IMR-90 (cell line): ENCODE data around the gene LY86. TPM values are rescaled to one million over a fixed set of nuclear protein-coding genes. Genes with fewer than 3 reads are reported as not detected.

ENCODE experiments used
- ATAC-seq: fragments of 200-7000 bp; cut with Tn5 transposase; 2 replicates; pipeline ENCODE4 v1.9.1; 2020; ENCODE audit warnings: low read depth, mild to moderate bottlenecking, moderate library complexity
- BruUV-seq: library from RNA; stranded (reverse); fragments of 400-500 nt; replicated peaks from 2 replicates; lab custom pipeline; 2021; lab: Mats Ljungman, UMichigan
- CTCF ChIA-PET: fragments of 300-600 bp; formaldehyde crosslinking; extraction: SDS; loops from one replicate; lab custom pipeline; 2021; ENCODE audit warnings: antibody characterized with exemption; lab: Yijun Ruan, JAX
- POLR2A ChIA-PET: fragments of 300-600 bp; sonication (Branson Sonifier 250); formaldehyde crosslinking; loops from one replicate; lab custom pipeline; 2022; ENCODE audit warnings: antibody characterized with exemption; ENCODE audit not compliant: unreplicated experiment; lab: Charles Lee
- DNase-seq: peaks from one replicate; pipeline ENCODE4 v3.0.0; 2013
- H2AFZ ChIP-seq: replicated peaks from 2 replicates; pipeline ENCODE3; 2013; ENCODE audit warnings: low read length, mild to moderate bottlenecking; ENCODE audit not compliant: poor library complexity
- H2AK5ac ChIP-seq: 2 replicates; pipeline ENCODE4 v1.6.1; 2013; ENCODE audit warnings: low read depth, low read length, inconsistent platforms
- H2AK9ac ChIP-seq: replicated peaks from 2 replicates; pipeline ENCODE3; 2013; ENCODE audit warnings: mild to moderate bottlenecking, low read depth, low read length, moderate library complexity; ENCODE audit not compliant: poor library complexity
- H2BK120ac ChIP-seq: 2 replicates; pipeline ENCODE4 v1.6.1; 2013; ENCODE audit warnings: low read depth, low read length, inconsistent platforms
- H2BK15ac ChIP-seq: 3 replicates; pipeline ENCODE4 v1.6.1; 2013; ENCODE audit warnings: low read depth, low read length, inconsistent platforms
- H2BK20ac ChIP-seq: 2 replicates; pipeline ENCODE4 v1.6.1; 2013; ENCODE audit warnings: low read depth, mild to moderate bottlenecking, inconsistent platforms, low read length, moderate library complexity
- H2BK5ac ChIP-seq: 2 replicates; pipeline ENCODE4 v1.6.1; 2013; ENCODE audit warnings: mild to moderate bottlenecking, low read depth, low read length, inconsistent platforms; ENCODE audit not compliant: poor library complexity, severe bottlenecking
- H3K14ac ChIP-seq: replicated peaks from 2 replicates; pipeline ENCODE4 v1.6.1; 2013; ENCODE audit warnings: low read depth, low read length, inconsistent platforms
- H3K18ac ChIP-seq: 2 replicates; pipeline ENCODE4 v1.6.1; 2013; ENCODE audit warnings: low read depth, low read length, control low read depth
- H3K23ac ChIP-seq: 2 replicates; pipeline ENCODE4 v1.6.1; 2013; ENCODE audit warnings: low read depth, low read length, inconsistent platforms
- H3K27ac ChIP-seq: 2 replicates; pipeline ENCODE4 v1.5.1; 2013; ENCODE audit warnings: mild to moderate bottlenecking, control low read depth, low read length; ENCODE audit not compliant: insufficient read depth
- H3K27me3 ChIP-seq: 2 replicates; pipeline ENCODE4 v1.6.1; 2013; ENCODE audit warnings: low read length; ENCODE audit not compliant: control insufficient read depth, insufficient read depth
- H3K36me3 ChIP-seq: 2 replicates; pipeline ENCODE4 v1.6.1; 2013; ENCODE audit warnings: low read length, mixed read lengths; ENCODE audit not compliant: control insufficient read depth, insufficient read depth
- H3K4ac ChIP-seq: 2 replicates; pipeline ENCODE4 v1.6.1; 2013; ENCODE audit warnings: low read depth, low read length, inconsistent platforms
- H3K4me1 ChIP-seq: 2 replicates; pipeline ENCODE4 v1.6.1; 2013; ENCODE audit warnings: low read length, mixed read lengths; ENCODE audit not compliant: control insufficient read depth, insufficient read depth
- H3K4me2 ChIP-seq: 2 replicates; pipeline ENCODE4 v1.6.1; 2013; ENCODE audit warnings: low read depth, mild to moderate bottlenecking, control low read depth, low read length, moderate library complexity
- H3K4me3 ChIP-seq: 2 replicates; pipeline ENCODE4 v1.5.1; 2013; ENCODE audit warnings: low read depth, mild to moderate bottlenecking, control low read depth, low read length, moderate library complexity; ENCODE audit not compliant: insufficient read depth
- H3K56ac ChIP-seq: 2 replicates; pipeline ENCODE4 v1.6.1; 2013; ENCODE audit warnings: low read length, inconsistent platforms; ENCODE audit not compliant: insufficient read depth; ENCODE audit errors: extremely low read depth
- H3K79me1 ChIP-seq, 2 experiments: 2 replicates each; pipeline ENCODE4 v1.6.1; 2013; ENCODE audit warnings: low read length in 2 of 2, inconsistent platforms in 1 of 2, low read depth in 1 of 2
- H3K9ac ChIP-seq: 2 replicates; pipeline ENCODE4 v1.6.1; 2013; ENCODE audit warnings: low read depth, low read length, control low read depth
- H3K9me1 ChIP-seq: 2 replicates; pipeline ENCODE4 v1.6.1; 2013; ENCODE audit warnings: low read length, inconsistent platforms; ENCODE audit not compliant: insufficient read depth
- H3K9me3 ChIP-seq: 2 replicates; pipeline ENCODE4 v1.6.1; 2013; ENCODE audit warnings: low read length; ENCODE audit not compliant: control insufficient read depth, insufficient read depth
- H4K20me1 ChIP-seq: 2 replicates; pipeline ENCODE4 v1.6.1; 2013; ENCODE audit warnings: low read length, inconsistent platforms; ENCODE audit not compliant: insufficient read depth
- H4K5ac ChIP-seq: 2 replicates; pipeline ENCODE4 v1.6.1; 2013; ENCODE audit warnings: mild to moderate bottlenecking, low read depth, low read length, control low read depth
- H4K8ac ChIP-seq, 2 experiments: 2 replicates each; pipeline ENCODE4 v1.6.1; 2013; ENCODE audit warnings: low read depth in 2 of 2, low read length in 2 of 2, control low read depth in 1 of 2, inconsistent platforms in 1 of 2
- H4K91ac ChIP-seq: 2 replicates; pipeline ENCODE4 v1.6.1; 2013; ENCODE audit warnings: low read depth, low read length, inconsistent platforms; ENCODE audit not compliant: insufficient read depth
- CEBPB ChIP-seq: IDR thresholded peaks from 2 replicates; pipeline ENCODE4 v1.6.1; 2012; ENCODE audit warnings: low read depth, low read length, improper control_type of control experiment
- CHD1 ChIP-seq: IDR thresholded peaks from 2 replicates; pipeline ENCODE4 v1.6.1; 2012; ENCODE audit warnings: low read depth, low read length, improper control_type of control experiment
- FOS ChIP-seq: fragments of 150-350 bp; IDR thresholded peaks from 2 replicates; pipeline ENCODE4 v1.6.1; 2016; ENCODE audit warnings: low read depth, low read length
- MAZ ChIP-seq: IDR thresholded peaks from 2 replicates; pipeline ENCODE4 v1.6.1; 2012; ENCODE audit warnings: low read depth, mild to moderate bottlenecking, low read length, improper control_type of control experiment, moderate library complexity, borderline replicate concordance
- MXI1 ChIP-seq: IDR thresholded peaks from 2 replicates; pipeline ENCODE4 v1.6.1; 2012; ENCODE audit warnings: low read depth, mild to moderate bottlenecking, low read length, moderate library complexity, borderline replicate concordance
- RAD21 ChIP-seq: IDR thresholded peaks from 2 replicates; pipeline ENCODE4 v1.6.1; 2012; ENCODE audit warnings: low read length, improper control_type of control experiment
- RFX5 ChIP-seq: IDR thresholded peaks from 2 replicates; pipeline ENCODE4 v1.8.0; 2012; ENCODE audit warnings: low read depth, mild to moderate bottlenecking, low read length, moderate library complexity
- SMC3 ChIP-seq: fragments of 150-350 bp; IDR thresholded peaks from 2 replicates; pipeline ENCODE4 v1.6.1; 2016; ENCODE audit warnings: low read depth, mild to moderate bottlenecking, antibody characterized with exemption, low read length, moderate library complexity
- WGBS, 2 experiments: methylation state at CpG; one replicate each; pipeline versions ENCODE4 v1.1.5 to v1.1.7; 2013; ENCODE audit warnings: missing lambda C conversion rate in 2 of 2; ENCODE audit not compliant: insufficient read length in 1 of 2; ENCODE audit errors: extremely low coverage in 2 of 2; 5-methylcytosine and 5-hydroxymethylcytosine counted together
- dilution Hi-C: fragments of 300-500 bp; cut with HindIII; formaldehyde crosslinking; loops from one replicate; pipeline ENCODE4 v1.14.3; 2018; ENCODE audit warnings: low sequenced_read_pairs; ENCODE audit not compliant: unreplicated experiment
- in situ Hi-C: fragments of 300-500 bp; cut with MboI; formaldehyde crosslinking; loops from 3 replicates; pipeline ENCODE4 v1.14.3; 2019; ENCODE audit warnings: low sequenced_read_pairs, inconsistent platforms, mixed read lengths
- intact Hi-C: fragments of 100-400 bp; cut with micrococcal nuclease; formaldehyde crosslinking; loops from 2 replicates; pipeline ENCODE4 v1.10.0; 2022
- polyA plus RNA-seq, 3 experiments: library from polyadenylated mRNA; depleted of rRNA; stranded (reverse); fragments of >200 nt; gene quantifications; 2 replicates each; pipeline ENCODE4 v1.2.3, GENCODE V29; 2012; ENCODE audit warnings: low replicate concordance in 1 of 3
- total RNA-seq: library from RNA; depleted of rRNA; stranded (reverse); fragments of >200 nt; gene quantifications from 2 replicates; pipeline ENCODE4 v1.2.3, GENCODE V29; 2012
- TF ChIP-seq, protein P1 (sequence below): fragments of 150-350 bp; IDR thresholded peaks from 2 replicates; pipeline ENCODE4 v1.6.1; 2016; ENCODE audit warnings: low read depth, mild to moderate bottlenecking, low read length, moderate library complexity, borderline replicate concordance

Gene LY86
- total and polyA plus RNA-seq, 2 of the 4 experiments (the other 2 are of a cell fraction): not detected

DNA sequence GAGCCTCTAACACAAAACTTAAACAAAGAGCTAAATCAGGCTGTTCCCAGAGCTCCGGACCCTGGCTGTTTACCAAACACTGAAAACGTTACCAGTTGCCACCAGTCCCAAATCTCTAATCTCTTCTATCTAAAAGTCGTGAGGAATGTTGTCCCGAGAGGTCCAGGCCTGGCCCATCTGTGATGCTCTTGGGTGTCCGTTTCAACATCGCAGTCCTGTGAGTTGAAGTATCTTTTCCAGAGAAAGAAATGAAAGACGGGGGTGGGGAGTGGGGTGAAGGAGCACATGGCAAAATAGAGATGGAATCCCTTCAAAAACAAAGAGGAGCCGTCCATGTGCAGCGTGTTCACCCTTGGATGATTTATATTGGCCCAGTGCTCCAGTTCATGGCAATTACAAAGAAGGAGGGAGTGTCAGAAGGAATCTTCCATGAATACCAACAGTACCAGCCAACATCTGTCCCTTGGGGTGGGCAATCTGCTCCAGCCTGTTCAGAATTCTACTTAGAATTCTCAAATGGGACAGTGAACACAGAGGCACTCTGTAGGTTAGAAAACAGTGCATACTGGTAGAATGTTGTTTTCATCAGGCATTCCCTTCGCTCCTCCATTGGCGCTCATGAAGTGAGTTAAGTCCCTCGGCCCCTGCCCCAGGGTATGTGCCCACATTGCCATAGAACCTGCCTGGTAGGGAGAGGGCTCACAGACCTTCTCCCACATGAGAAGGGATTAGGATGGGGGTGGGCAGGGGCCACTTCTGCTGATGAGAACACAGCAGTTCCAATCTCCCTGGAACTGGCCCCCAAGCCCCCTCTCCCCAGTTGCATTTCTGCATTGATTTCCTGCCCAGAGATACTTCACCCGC, 112.1 kb downstream of the LY86 start:
- no peak overlapping the region for H2BK15ac ChIP-seq
- H3K4me1 ChIP-seq: peaks cover 5% of the 10 kb centered on the region; the same call in 1 of the 2 replicates
- H2BK120ac ChIP-seq: no peak overlapping the region
- H2BK20ac ChIP-seq: no peak overlapping the region
- ChIA-PET CTCF (no interaction called here), POLR2A (no interaction called here)
- no peaks in the 10 kb centered on the region for H4K20me1 ChIP-seq
- H2AFZ ChIP-seq: peak overlapping the region; percentile 76
- no peak overlapping the region for H4K91ac ChIP-seq
- no peak overlapping the region for H3K9ac ChIP-seq
- H3K56ac ChIP-seq: no peak overlapping the region
- no TSS peak for BruUV-seq
- no peak overlapping the region for H3K14ac ChIP-seq
- no peaks in the 10 kb centered on the region for H3K27me3 ChIP-seq
- H3K23ac ChIP-seq: no peak overlapping the region
- no peaks in the 10 kb centered on the region for H3K36me3 ChIP-seq
- H2AK5ac ChIP-seq: no peak overlapping the region
- TF ChIP-seq CHD1: no peak
- no peak for TF ChIP-seq RAD21
- TF ChIP-seq MXI1: no peak
- no peak for TF ChIP-seq FOS
- no peak for TF ChIP-seq CEBPB
- no peak for TF ChIP-seq SMC3
- TF ChIP-seq, protein P1, sequence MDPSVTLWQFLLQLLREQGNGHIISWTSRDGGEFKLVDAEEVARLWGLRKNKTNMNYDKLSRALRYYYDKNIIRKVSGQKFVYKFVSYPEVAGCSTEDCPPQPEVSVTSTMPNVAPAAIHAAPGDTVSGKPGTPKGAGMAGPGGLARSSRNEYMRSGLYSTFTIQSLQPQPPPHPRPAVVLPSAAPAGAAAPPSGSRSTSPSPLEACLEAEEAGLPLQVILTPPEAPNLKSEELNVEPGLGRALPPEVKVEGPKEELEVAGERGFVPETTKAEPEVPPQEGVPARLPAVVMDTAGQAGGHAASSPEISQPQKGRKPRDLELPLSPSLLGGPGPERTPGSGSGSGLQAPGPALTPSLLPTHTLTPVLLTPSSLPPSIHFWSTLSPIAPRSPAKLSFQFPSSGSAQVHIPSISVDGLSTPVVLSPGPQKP: no peak
- TF ChIP-seq MAZ: no peak
- no peak for TF ChIP-seq RFX5
- no peak overlapping the region for H4K5ac ChIP-seq
- dilution Hi-C loops: no loop called here
- H3K18ac ChIP-seq: no peak overlapping the region
- H3K9me3 ChIP-seq: no peaks in the 10 kb centered on the region
- in situ Hi-C loops: no loop called here
- intact Hi-C loops: no loop called here
- H2AK9ac ChIP-seq: no peak overlapping the region
- no peaks in the 10 kb centered on the region for H3K79me1 ChIP-seq
- no peak overlapping the region for H3K4ac ChIP-seq
- H4K8ac ChIP-seq: no peak overlapping the region
- DNase-seq: no peak
- H2BK5ac ChIP-seq: no peak overlapping the region
- no peak overlapping the region for H3K4me3 ChIP-seq
- H3K4me2 ChIP-seq: no peak overlapping the region
- WGBS, 2 experiments: no CpG with 5 or more reads among the region's 13 CpGs
- H3K9me1 ChIP-seq: peaks cover 6% of the 10 kb centered on the region
- no peak overlapping the region for H3K27ac ChIP-seq
- peak; percentile 15 for ATAC-seq
